Mucosa of stomach (tissue), 1 donor: ENCODE measurements around the gene DLGAP4.

Experiments used
- H3K27me3 ChIP-seq: one replicate; pipeline ENCODE4 v1.7.0; 2013; ENCODE audit warnings: mild to moderate bottlenecking, low read length; ENCODE audit not compliant: control insufficient read depth, insufficient read depth
- H3K36me3 ChIP-seq: one replicate; pipeline ENCODE4 v1.7.0; 2013; ENCODE audit warnings: low read length; ENCODE audit not compliant: control insufficient read depth, insufficient read depth
- H3K4me1 ChIP-seq: one replicate; pipeline ENCODE4 v1.7.0; 2013; ENCODE audit warnings: mild to moderate bottlenecking, low read length; ENCODE audit not compliant: control insufficient read depth, insufficient read depth
- H3K4me3 ChIP-seq: one replicate; pipeline ENCODE4 v1.7.0; 2013; ENCODE audit warnings: low read length
- H3K9ac ChIP-seq: one replicate; pipeline ENCODE4 v1.7.0; 2013; ENCODE audit warnings: mild to moderate bottlenecking, low read length, moderate library complexity
- H3K9me3 ChIP-seq: one replicate; pipeline ENCODE4 v1.7.0; 2013; ENCODE audit warnings: mild to moderate bottlenecking, low read length, moderate library complexity; ENCODE audit not compliant: control insufficient read depth
- donor health status: Pancreatic carcinoma.

Gene DLGAP4

DNA sequence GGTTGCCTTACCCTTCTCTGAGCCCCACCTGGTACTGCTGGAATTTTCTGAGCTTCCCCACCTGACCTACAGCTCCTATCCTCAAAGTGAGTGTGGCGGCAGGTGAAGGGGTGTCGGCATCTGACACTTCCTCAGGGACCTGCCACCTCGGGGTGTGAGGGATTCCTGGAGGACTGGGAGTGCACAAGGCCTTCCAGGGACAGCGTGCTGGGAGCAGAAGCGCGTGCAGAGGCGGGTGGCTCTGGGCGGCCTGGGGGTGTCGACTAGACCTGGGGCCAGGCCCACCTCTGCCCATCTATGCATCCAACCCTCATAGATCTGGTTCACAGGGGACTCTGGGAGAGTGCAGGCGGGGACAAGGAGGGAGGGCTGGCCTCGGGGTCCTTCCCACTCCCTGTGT lies 7.8 kb downstream of the DLGAP4 start:
- Histone ChIP-seq H3K9ac (no peak overlapping the region), H3K9me3 (no peaks in the 10 kb centered on the region), H3K36me3 (no peaks in the 10 kb centered on the region), H3K27me3 (peaks cover 29% of the 10 kb centered on the region), H3K4me1 (no peaks in the 10 kb centered on the region), H3K4me3 (no peak overlapping the region)

DNA sequence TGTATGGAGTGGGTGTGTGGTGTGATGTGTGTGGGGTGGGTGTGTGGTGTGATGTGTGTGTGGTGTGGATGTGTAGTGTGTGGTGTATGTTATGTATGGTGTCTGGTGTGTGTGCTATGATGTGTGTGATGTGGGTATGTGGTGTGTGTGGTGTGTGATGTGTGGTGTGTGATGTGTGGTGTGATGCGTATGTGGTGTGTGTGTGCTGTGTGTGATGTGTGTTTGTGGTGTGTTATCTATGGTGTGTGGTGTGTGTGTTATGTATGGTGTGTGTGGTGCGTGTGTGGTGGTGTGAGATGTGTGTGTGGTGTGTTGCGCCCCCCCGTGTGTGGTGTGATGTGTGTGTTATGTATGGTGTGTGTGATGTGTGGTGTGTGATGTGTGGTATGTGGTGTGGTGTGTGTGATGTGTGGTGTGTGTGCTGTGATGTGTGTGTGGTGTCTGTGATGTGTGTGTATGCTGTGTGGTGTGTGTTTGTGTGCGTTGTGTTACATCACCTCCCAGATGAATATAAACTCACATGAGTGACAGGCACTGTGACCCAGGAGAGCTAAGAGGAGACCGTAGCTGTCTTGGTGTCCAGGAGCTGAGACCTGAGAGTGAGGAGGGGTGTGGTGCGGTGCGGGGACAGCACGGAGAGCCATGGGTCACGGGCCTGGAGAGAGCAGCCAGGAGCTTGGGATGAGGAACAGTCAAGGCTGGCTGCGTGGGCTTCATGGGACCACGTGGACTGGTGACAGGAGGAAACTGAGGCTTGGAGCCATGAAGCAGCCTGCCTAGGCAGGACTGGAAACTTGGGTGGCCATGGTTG lies 8.8 kb downstream of the DLGAP4 start:
- peaks cover 21% of the 10 kb centered on the region for H3K27me3 ChIP-seq
- no peaks in the 10 kb centered on the region for H3K4me1 ChIP-seq
- no peak overlapping the region for H3K4me3 ChIP-seq
- no peak overlapping the region for H3K9ac ChIP-seq
- H3K36me3 ChIP-seq, result no peaks in the 10 kb centered on the region
- H3K9me3 ChIP-seq, result no peaks in the 10 kb centered on the region

DNA sequence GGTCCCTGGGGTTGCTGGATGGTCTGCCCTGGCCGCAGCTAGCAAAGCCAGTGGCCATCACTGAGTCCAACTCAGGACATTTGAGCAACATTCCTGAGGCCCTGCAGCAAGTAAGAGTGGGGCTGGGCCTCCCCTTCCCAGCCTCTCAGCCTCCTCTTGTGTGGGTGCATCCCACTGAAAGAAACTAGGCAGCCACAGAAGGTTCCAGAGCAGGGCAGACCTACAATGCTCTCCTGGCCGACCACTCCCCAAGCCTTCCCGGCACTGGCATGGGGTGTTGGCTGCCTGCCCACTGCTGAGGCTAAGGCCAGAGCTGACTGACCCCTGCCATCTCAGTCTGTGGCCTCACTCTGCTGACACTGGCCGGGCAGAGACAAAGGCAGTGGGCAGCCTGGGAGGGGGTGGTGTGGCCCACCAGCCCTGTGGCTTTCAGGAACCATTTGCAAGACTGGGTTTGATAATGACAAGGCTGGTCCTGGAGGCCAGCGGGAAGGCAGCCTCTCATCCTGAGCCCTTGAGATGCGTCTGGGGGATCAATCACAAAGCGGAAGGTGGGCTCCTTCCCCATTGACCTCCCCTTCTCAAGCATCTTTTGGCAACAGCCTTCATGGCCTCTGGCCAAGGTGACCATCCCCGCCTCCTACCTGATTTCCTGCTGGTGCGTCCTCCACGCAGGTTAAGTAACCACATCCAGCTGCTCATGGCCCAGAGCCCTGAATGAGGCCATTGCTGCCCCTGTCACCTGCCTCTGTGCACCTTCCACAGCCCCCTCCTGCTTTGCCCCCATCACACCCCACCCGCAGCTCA lies 9.6 kb downstream of the DLGAP4 start:
- H3K9ac ChIP-seq, result no peak overlapping the region
- H3K36me3 ChIP-seq, result no peaks in the 10 kb centered on the region
- H3K27me3 ChIP-seq, result peaks cover 14% of the 10 kb centered on the region
- H3K4me1 ChIP-seq, result no peaks in the 10 kb centered on the region
- no peaks in the 10 kb centered on the region for H3K9me3 ChIP-seq
- no peak overlapping the region for H3K4me3 ChIP-seq

DNA sequence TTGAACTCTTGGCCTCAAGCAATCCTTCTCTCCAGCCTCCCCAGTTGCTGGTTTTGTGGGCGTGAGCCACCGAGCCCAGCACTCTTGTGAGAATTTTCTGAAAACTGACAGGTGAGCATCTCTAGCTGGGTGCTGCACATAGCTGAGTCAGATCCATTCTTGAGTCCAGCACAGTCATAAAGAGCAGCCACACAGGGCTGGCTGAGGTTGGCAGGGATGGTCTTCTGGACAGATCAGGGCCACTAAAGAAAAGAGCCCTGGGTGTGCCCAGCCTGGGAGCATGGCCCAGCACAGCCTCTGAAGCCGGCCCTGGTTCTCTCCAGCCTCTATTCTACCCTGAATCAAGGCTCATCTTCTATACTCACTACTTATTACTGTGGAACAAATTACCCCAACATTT lies 11.5 kb downstream of the DLGAP4 start:
- Histone ChIP-seq H3K4me1 (no peaks in the 10 kb centered on the region), H3K36me3 (no peaks in the 10 kb centered on the region), H3K9me3 (no peaks in the 10 kb centered on the region), H3K27me3 (peaks cover 9% of the 10 kb centered on the region), H3K9ac (no peak overlapping the region), H3K4me3 (no peak overlapping the region)

DNA sequence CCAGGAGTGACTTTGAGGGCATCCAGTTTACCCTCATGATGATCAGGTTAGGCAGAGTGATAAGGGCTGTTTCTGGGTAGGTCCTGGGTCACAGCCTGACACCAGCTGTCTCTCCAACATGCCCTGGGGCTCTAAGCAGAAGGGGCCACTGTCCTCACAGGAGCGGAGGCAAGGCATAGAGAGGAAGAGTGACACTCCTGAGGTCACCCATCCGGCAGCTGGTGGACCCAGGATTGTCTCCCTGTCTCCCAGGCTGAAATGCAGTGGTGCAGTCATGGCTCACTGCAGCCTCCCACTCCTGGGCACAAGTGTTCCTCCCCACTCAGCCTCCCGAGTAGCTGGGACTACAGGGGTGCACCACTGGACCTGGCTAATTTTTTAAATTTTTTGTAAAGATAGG lies 12.0 kb downstream of the DLGAP4 start:
- peaks cover 4% of the 10 kb centered on the region for H3K27me3 ChIP-seq
- no peaks in the 10 kb centered on the region for H3K4me1 ChIP-seq
- H3K36me3 ChIP-seq, result no peaks in the 10 kb centered on the region
- H3K4me3 ChIP-seq, result no peak overlapping the region
- H3K9ac ChIP-seq, result no peak overlapping the region
- no peaks in the 10 kb centered on the region for H3K9me3 ChIP-seq

DNA sequence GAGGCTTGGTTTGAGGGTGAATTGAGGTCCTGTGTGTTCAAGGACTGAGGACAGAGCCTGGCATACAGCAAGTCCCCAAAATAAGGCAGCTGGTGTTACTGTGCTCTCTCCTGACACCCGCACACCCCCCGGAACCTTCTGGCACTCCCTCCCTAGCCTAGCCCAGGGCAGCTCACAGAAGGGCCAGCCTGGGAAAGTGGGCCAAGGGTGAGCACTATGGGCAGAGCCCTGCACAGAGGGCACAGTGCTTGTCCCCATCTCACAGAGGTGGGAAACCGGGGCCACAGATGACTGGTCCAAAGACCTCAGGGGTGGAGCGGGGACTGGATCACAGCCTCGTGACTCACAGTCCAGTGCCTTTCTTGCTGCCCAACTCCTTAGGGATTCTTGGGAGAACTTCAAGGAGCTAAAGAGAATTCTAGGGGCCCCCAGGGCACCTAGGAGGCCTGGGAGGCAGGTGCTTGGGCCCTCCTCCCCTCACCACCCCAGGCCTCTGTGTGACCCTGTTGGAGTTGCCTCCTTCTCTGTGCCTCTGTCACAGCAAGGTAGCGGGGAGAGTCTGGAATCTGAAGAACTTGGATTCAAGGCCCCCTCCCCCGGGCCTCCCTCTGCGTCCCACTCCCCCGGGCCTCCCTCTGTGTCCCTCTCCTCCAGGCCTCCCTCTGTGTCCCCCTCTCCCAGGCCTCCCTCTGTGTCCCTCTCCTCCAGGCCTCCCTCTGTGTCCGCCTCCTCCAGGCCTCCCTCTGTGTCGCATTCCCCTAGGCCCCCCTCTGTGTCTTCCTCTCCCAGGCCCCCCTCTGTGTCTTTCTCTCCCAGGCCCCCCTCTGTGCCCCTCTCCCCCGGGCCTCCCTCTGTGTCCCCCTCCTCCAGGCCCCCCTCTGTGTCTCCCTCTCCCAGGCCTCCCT lies 13.5 kb downstream of the DLGAP4 start:
- no peaks in the 10 kb centered on the region for H3K36me3 ChIP-seq
- H3K27me3 ChIP-seq, result peaks cover 2% of the 10 kb centered on the region
- no peaks in the 10 kb centered on the region for H3K9me3 ChIP-seq
- H3K4me3 ChIP-seq, result no peak overlapping the region
- no peaks in the 10 kb centered on the region for H3K4me1 ChIP-seq
- no peak overlapping the region for H3K9ac ChIP-seq

DNA sequence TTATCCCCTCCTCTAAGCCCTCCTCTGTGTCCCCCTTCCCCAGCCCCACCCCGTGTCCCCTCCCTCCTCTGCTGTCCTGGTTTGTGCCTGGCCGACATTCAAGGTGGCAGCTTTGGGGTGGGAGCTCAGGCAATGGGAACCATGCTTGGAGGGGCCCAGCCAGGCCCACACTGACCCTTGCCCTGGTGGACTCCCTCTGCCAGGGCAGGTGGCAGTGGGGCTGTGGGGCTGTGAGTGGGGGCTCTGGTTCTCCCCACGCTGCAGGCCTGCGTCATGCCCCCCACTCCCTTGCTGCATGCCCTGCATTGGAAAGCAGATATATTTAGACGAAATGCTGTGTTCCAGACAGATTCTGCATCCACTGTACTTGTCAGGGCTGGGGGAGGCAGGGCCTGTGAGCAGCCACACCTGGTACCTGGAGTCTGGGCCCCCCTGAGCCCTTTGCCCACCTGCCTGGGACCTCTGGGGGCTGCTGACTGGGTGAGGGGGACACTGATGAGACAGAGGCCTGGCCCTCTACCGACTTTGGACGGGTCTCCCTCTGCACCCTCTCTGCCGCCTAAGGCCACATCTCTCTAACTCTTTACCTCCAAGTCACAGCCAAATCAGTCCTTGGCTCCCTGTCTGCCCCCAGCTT lies 14.2 kb downstream of the DLGAP4 start:
- Histone ChIP-seq H3K4me1 (no peaks in the 10 kb centered on the region), H3K27me3 (peaks cover 2% of the 10 kb centered on the region), H3K9me3 (no peaks in the 10 kb centered on the region), H3K9ac (no peak overlapping the region), H3K36me3 (no peaks in the 10 kb centered on the region), H3K4me3 (no peak overlapping the region)

DNA sequence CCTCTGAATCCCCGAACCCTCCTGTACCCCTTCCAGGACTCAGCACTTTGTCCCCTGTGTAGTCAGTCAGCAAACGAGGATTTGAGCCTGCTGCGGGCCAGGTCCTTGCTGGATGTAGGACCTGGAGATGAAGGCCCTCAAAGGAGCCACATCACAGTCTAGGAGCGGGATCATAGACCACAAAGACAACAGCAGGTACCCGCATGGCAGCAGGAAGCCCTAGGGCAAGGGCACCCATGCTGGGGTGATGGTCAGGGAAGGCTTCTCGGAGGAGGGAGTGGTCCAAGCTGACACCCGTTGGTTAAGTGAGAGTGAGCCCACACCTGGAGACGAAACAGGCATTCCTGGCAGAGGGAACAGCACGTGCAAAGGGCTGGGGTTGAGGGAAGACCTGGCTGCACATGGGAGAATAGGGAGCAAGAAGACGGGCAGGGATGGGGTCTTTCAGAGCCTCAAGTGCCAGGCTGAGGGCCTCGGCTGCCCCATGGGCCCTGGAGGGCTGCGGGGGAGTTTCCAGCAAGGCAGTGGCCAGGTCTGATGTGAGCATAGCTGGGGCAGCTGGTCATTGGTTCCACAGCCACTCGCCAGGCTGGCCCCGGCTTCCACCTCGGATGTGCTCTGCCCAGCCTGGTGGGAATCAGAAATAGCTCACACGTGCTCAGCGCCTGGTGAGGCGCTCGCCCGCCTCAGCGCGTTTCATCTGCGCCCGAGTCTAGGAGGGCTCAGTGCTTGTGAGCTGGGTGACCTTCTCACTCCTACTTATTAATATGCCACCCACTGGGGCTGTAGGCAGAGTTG lies 15.0 kb downstream of the DLGAP4 start:
- no peak overlapping the region for H3K9ac ChIP-seq

DNA sequence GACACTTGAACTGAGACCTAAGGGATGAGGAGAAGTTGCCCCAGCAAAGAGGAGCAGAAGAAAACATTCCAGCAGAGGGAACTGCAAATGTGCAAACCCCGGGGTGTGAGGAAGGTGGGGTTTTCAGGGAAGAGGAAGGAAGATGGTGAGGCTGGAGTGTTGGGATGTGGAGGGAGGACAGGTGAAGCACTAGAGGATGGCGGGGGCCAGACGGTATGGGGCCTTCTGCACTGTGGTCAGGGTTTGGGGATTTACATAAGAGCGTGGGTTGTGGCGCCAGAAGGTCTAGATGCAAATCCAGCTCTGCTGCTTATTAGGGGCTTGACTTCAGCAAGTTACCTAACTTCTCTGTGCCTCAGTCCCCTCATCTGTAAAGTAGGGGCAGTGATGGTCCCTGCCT lies 16.0 kb downstream of the DLGAP4 start:
- H3K36me3 ChIP-seq, result no peaks in the 10 kb centered on the region
- peaks cover 2% of the 10 kb centered on the region for H3K27me3 ChIP-seq
- H3K9ac ChIP-seq, result no peak overlapping the region
- H3K9me3 ChIP-seq, result no peaks in the 10 kb centered on the region
- no peaks in the 10 kb centered on the region for H3K4me1 ChIP-seq
- no peak overlapping the region for H3K4me3 ChIP-seq

More for the DNA sequence above, 15.0 kb downstream of the DLGAP4 start:
- Histone ChIP-seq H3K4me1 (no peaks in the 10 kb centered on the region), H3K4me3 (no peak overlapping the region), H3K9me3 (no peaks in the 10 kb centered on the region), H3K36me3 (no peaks in the 10 kb centered on the region), H3K27me3 (peaks cover 2% of the 10 kb centered on the region)

DNA sequence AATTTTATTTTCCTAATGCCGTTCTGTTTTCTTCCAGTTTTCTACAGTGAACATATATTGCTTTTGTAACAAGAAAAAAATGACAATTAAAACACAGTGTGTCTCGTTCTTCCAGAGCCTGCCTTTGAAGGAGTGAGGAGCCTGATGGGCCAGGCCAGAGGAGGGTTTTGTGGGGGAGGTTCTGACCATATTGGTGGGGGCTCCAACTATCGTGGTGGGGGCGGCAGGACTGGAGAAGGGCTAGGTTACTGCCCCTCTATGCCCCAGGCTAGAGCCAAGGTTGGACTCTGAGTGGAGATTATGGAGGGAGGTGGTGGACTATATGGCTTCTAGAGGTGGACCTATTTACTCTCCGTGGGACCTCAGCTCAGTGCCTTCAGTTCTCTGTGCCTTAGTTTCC lies 24.0 kb downstream of the DLGAP4 start:
- Histone ChIP-seq H3K27me3 (peaks cover 15% of the 10 kb centered on the region), H3K9me3 (no peaks in the 10 kb centered on the region), H3K4me3 (no peak overlapping the region), H3K4me1 (no peaks in the 10 kb centered on the region), H3K36me3 (no peaks in the 10 kb centered on the region), H3K9ac (no peak overlapping the region)

DNA sequence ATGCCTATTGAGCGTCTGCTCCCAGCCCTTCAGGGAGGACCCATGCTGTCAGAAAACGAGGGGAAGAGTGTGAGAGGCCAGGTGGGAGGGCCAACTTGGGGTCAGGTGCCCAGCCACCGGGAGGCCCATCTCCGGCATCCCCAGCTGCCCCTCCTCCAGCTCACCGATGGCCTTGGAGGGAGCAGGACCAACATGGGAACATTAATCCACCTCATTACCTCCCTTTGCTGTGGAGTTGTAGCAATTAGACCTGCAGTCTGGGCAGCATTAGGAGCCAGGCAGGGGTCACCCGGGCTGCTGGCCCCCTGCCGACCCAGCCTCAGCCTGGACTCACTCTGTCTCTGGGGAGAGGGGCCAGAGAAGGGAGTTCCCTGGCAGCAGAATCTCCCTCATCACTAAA lies 25.1 kb downstream of the DLGAP4 start:
- H3K9ac ChIP-seq, result no peak overlapping the region
- no peaks in the 10 kb centered on the region for H3K9me3 ChIP-seq
- peaks cover 17% of the 10 kb centered on the region for H3K27me3 ChIP-seq
- no peaks in the 10 kb centered on the region for H3K4me1 ChIP-seq
- H3K4me3 ChIP-seq, result no peak overlapping the region
- no peaks in the 10 kb centered on the region for H3K36me3 ChIP-seq
